ENCODE data around the gene PDXDC1. TPM values are rescaled to one million over a fixed set of nuclear protein-coding genes. Genes with fewer than 3 reads are reported as not detected.
"Not testable (repeated sequence)": the region's sequence is repeated elsewhere in the genome, so short reads cannot be mapped to it uniquely, and the experiment has no call there.

Gene PDXDC1
- total RNA-seq, 2 experiments from 2014 or later = 44.6 to 45.0 TPM

DNA sequence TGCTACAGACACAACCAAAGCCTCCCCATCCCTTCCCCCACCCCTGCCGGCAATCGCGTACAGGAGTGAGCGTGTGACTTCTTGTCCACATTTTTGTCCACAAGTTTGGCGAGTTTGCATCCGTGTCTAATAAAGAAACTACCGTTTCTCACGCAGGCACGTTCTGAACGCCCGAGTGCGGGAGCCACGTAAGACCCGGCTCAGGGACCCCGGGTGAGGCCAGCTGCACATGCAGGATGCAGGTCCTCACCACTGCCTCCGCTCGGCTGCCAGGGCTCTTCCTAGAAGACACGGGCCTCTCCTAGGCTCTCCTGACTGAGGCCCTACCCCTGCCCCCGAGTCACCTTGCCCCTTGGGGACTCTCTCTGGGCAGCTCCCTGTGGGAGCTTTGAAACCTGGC lies 174.0 kb downstream of the PDXDC1 start:
- CTCF ChIA-PET; H3K27ac Mint-ChIP-seq; intact Hi-C loops (cut with micrococcal nuclease); ATAC-seq; DNase-seq; H3K36me3 Mint-ChIP-seq (ENCODE audit: low read depth); H3K27me3 Mint-ChIP-seq; POLR2A ChIA-PET; H3K9me3 Mint-ChIP-seq; H3K4me1 Mint-ChIP-seq (ENCODE audit: low read depth); H3K4me3 Mint-ChIP-seq: not testable (repeated sequence)

DNA sequence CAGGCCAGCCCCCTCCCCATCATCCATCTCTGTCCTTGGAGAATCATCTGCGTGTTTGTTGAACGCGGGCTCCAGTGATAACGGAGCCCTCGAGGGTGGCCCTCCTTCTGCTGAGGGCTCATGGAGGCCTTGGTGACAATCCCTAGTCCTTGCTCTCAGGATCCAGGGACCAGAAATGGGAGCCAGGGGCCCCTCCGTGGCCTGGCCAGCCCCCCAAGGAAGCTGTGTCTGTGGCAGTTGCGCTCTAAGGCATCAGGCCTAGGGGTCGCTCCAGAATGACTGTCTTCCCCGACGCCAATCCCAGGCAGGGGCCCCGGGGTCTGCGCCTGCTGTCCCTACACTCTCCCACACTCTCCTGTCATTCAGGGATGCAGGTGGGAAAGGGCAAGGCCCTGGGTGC lies 174.4 kb downstream of the PDXDC1 start:
- H3K27ac Mint-ChIP-seq; H3K27me3 Mint-ChIP-seq; intact Hi-C loops (cut with micrococcal nuclease); ATAC-seq; H3K36me3 Mint-ChIP-seq (ENCODE audit: low read depth); POLR2A ChIA-PET; H3K9me3 Mint-ChIP-seq; H3K4me1 Mint-ChIP-seq (ENCODE audit: low read depth); CTCF ChIA-PET; DNase-seq; H3K4me3 Mint-ChIP-seq: not testable (repeated sequence)

DNA sequence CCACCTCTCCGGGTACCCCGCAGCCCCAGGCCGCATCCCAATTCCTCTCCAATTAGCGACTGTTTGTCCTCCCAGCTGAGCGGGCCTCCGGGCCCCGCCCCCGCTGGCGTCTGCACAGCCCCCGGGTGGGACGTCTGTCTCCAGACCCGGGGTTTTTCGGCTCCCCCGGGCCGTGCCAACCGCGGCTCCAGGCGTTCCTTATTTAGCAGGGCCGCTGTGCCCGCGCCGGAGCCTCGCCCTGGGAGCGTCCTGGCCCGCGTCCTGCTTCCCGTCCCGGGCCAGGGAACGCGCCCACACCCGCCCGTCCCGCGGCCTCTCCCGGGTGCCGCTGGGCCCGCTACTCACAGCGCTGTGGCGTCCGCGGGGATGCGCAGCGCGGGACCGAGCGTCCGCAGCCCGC lies 179.2 kb downstream of the PDXDC1 start:
- POLR2A ChIA-PET; H3K27me3 Mint-ChIP-seq; H3K36me3 Mint-ChIP-seq (ENCODE audit: low read depth); H3K9me3 Mint-ChIP-seq; CTCF ChIA-PET; ATAC-seq; H3K27ac Mint-ChIP-seq; H3K4me1 Mint-ChIP-seq (ENCODE audit: low read depth); intact Hi-C loops (cut with micrococcal nuclease): not testable (repeated sequence)
- peak overlapping the region; percentile 67 for H3K4me3 Mint-ChIP-seq
- peak; percentile 42 for DNase-seq

DNA sequence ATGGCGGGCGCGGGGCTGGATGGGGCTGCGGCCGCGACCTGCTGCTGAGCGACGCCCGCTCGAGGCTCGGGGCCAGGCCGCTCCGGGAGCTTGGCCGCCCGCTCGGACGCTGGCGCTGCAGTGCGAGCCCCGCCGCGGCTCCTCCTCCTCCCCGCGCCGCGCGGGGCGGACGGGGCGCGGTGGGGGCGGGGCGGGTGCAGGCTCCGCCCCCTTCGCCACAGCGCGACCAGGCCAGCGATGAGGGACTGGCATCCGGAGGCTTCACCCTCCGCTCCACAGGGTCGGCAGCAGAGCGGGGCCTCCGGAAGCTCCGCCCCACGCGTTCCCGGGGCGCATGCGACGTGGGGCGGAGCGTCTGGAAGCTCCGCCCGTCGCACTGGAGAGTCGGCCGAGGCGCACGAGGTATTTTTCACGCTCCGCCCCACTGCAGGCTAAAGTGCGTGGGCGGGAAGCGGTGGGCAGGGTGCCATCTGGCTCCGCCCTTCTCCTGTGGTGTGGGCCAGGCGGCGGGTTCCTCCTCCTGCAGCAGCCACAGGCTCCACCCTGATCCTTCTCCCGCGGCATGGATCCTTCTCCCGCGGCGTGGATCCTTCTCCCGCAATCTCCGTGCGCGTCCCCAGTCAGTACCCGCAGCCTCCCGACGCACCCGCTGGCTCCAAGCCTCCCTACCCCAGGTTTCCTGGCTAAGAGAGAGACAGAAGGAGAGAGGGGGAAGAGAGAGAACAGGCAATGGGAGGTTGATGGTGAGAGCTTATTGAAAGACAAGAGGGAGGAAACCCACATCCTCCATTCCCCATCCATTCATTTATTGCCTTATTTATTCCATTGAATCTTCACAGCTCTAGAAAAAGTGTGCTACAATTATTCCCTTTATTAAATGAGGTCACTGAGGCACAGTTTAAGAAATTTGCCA lies 180.1 kb downstream of the PDXDC1 start:
- POLR2A ChIA-PET; CTCF ChIA-PET; H3K36me3 Mint-ChIP-seq (ENCODE audit: low read depth); H3K9me3 Mint-ChIP-seq; intact Hi-C loops (cut with micrococcal nuclease); H3K4me1 Mint-ChIP-seq (ENCODE audit: low read depth); H3K27me3 Mint-ChIP-seq: not testable (repeated sequence)
- peak; percentile 99 for ATAC-seq
- peak overlapping the region; percentile 59 for H3K27ac Mint-ChIP-seq
- peak overlapping the region; percentile 73 for H3K4me3 Mint-ChIP-seq
- DNase-seq = peak; percentile 93

GRCh38 chr16:15157644-15158043 lies 182.8 kb downstream of the PDXDC1 start:
- H3K4me3 Mint-ChIP-seq; intact Hi-C loops (cut with micrococcal nuclease); H3K36me3 Mint-ChIP-seq (ENCODE audit: low read depth); ATAC-seq; H3K27ac Mint-ChIP-seq; CTCF ChIA-PET; POLR2A ChIA-PET; DNase-seq; H3K4me1 Mint-ChIP-seq (ENCODE audit: low read depth); H3K9me3 Mint-ChIP-seq; H3K27me3 Mint-ChIP-seq: not testable (repeated sequence)

- intact Hi-C loops (cut with micrococcal nuclease); H3K9me3 Mint-ChIP-seq; H3K27me3 Mint-ChIP-seq; H3K27ac Mint-ChIP-seq; H3K36me3 Mint-ChIP-seq (ENCODE audit: low read depth); H3K4me3 Mint-ChIP-seq; ATAC-seq; H3K4me1 Mint-ChIP-seq (ENCODE audit: low read depth); POLR2A ChIA-PET; CTCF ChIA-PET; DNase-seq: not testable (repeated sequence)
Observed at GRCh38 chr16:15159671-15160070, 184.8 kb downstream of the PDXDC1 start.

GRCh38 chr16:15160571-15160970 lies 185.7 kb downstream of the PDXDC1 start:
- ATAC-seq; DNase-seq; POLR2A ChIA-PET; CTCF ChIA-PET; H3K9me3 Mint-ChIP-seq; H3K27ac Mint-ChIP-seq; H3K4me3 Mint-ChIP-seq; H3K36me3 Mint-ChIP-seq (ENCODE audit: low read depth); H3K27me3 Mint-ChIP-seq; H3K4me1 Mint-ChIP-seq (ENCODE audit: low read depth); intact Hi-C loops (cut with micrococcal nuclease): not testable (repeated sequence)

DNA sequence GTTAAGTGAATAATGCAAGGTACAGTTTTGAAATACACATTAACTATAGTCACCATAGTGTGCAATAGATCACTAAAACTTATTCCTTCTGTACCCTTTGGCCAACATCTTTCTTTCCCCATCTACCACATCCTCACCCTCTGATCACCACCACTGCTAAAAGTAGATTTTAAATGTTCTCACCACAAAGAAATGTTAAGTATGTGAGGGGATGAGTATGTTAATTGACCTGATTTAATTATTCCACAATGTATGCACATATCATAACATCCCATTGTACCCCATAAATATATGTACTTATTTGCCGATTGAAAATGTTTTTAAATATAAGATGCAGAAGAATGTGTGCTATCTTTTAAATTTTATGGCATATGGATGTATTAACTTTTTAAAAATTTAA lies 188.2 kb downstream of the PDXDC1 start:
- H3K36me3 Mint-ChIP-seq (ENCODE audit: low read depth); intact Hi-C loops (cut with micrococcal nuclease); H3K4me3 Mint-ChIP-seq; POLR2A ChIA-PET; H3K27ac Mint-ChIP-seq; DNase-seq; ATAC-seq; CTCF ChIA-PET; H3K27me3 Mint-ChIP-seq; H3K9me3 Mint-ChIP-seq; H3K4me1 Mint-ChIP-seq (ENCODE audit: low read depth): not testable (repeated sequence)

GRCh38 chr16:15166177-15166576 lies 191.4 kb downstream of the PDXDC1 start:
- ATAC-seq; H3K4me1 Mint-ChIP-seq (ENCODE audit: low read depth); H3K4me3 Mint-ChIP-seq; CTCF ChIA-PET; POLR2A ChIA-PET; H3K36me3 Mint-ChIP-seq (ENCODE audit: low read depth); H3K27me3 Mint-ChIP-seq; intact Hi-C loops (cut with micrococcal nuclease); H3K9me3 Mint-ChIP-seq; DNase-seq; H3K27ac Mint-ChIP-seq: not testable (repeated sequence)

DNA sequence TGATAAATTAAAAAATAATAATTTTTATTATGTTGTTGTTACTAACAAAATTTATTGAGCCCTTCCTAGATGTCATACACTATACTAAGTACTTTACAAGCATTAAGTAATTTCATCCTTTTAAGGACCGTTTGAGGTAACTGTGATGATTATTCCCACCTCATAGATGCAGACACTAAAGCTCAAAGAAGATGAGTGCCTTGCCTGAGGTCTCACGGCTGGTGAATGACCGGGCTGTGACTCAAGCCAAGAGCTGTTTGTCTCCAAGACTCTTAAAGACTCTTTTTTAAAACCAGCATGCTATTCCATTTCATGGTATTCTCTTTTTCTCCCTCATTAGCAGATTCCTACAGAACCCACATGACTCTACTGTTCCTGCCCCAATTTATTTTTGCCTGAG lies 193.5 kb downstream of the PDXDC1 start:
- CTCF ChIA-PET; ATAC-seq; POLR2A ChIA-PET; H3K36me3 Mint-ChIP-seq (ENCODE audit: low read depth); H3K9me3 Mint-ChIP-seq; intact Hi-C loops (cut with micrococcal nuclease); H3K27me3 Mint-ChIP-seq; H3K4me3 Mint-ChIP-seq; H3K27ac Mint-ChIP-seq; H3K4me1 Mint-ChIP-seq (ENCODE audit: low read depth); DNase-seq: not testable (repeated sequence)

- H3K4me3 Mint-ChIP-seq; CTCF ChIA-PET; H3K27ac Mint-ChIP-seq; H3K36me3 Mint-ChIP-seq (ENCODE audit: low read depth); H3K9me3 Mint-ChIP-seq; ATAC-seq; intact Hi-C loops (cut with micrococcal nuclease); DNase-seq; H3K27me3 Mint-ChIP-seq; POLR2A ChIA-PET; H3K4me1 Mint-ChIP-seq (ENCODE audit: low read depth): not testable (repeated sequence)
Observed at GRCh38 chr16:15168953-15169652, 194.3 kb downstream of the PDXDC1 start.

- H3K4me3 Mint-ChIP-seq; ATAC-seq; H3K36me3 Mint-ChIP-seq (ENCODE audit: low read depth); H3K4me1 Mint-ChIP-seq (ENCODE audit: low read depth); CTCF ChIA-PET; intact Hi-C loops (cut with micrococcal nuclease); H3K27ac Mint-ChIP-seq; DNase-seq; POLR2A ChIA-PET; H3K9me3 Mint-ChIP-seq; H3K27me3 Mint-ChIP-seq: not testable (repeated sequence)
Observed at GRCh38 chr16:15179909-15180308, 205.1 kb downstream of the PDXDC1 start.

All from activated CD8-positive, alpha-beta T cell treated with anti-CD3 and anti-CD28 coated beads for 36 hours (primary cell).